Measurements from ENCODE around the gene SH3BP2.

GRCh38 chr4:2745516-2745915, 47.4 kb upstream of the SH3BP2 start:
- no peak for TF ChIP-seq CTCF (IDR thresholded peaks at IDR 0.05)
- TF ChIP-seq POLR2A (IDR thresholded peaks at IDR 0.05), result no peak

All from body of pancreas (tissue), 4 donors.